Posterior cingulate gyrus (tissue), 11 donors: ENCODE data around the gene ELF3.
"Not testable (repeated sequence)": the region's sequence is repeated elsewhere in the genome, so short reads cannot be mapped to it uniquely, and the experiment has no call there.

Source experiments
- DNase-seq, 10 donors: peaks; one replicate each; pipeline versions ENCODE4 v3.0.0 to v3.0.0-alpha.2; 2020 to 2021; ENCODE audit warnings: mixed read lengths in 3 of 10
- intact Hi-C: fragments of 100-400 bp; cut with DNase I; formaldehyde crosslinking; loops from one replicate; pipeline ENCODE4 v1.15.1; 2023

The ELF3 gene

GRCh38 chr1:202031796-202032195, 21.4 kb downstream of the ELF3 start:
- no peak for DNase-seq
- intact Hi-C loops: no loop called here

GRCh38 chr1:202034149-202034682, 23.8 kb downstream of the ELF3 start:
- intact Hi-C loops: no loop called here
- DNase-seq: peak in 1 of 10 donors; percentile 29

GRCh38 chr1:202034683-202035462, 24.5 kb downstream of the ELF3 start:
- intact Hi-C loops: no loop called here
- peak in 1 of 10 donors; percentile 57 for DNase-seq

GRCh38 chr1:202036595-202037387, 26.4 kb downstream of the ELF3 start:
- intact Hi-C loops: no loop called here
- peak in 1 of 10 donors; percentile 38 for DNase-seq

GRCh38 chr1:202037706-202038296, 27.4 kb downstream of the ELF3 start:
- DNase-seq: peak in 1 of 10 donors; percentile 32
- intact Hi-C loops: no loop called here

- intact Hi-C loops: no loop called here
- DNase-seq: peak in 1 of 10 donors; percentile 3
Observed at GRCh38 chr1:202038688-202039346, 28.4 kb downstream of the ELF3 start.

GRCh38 chr1:202045705-202046104, 35.3 kb downstream of the ELF3 start:
- DNase-seq: peak in 1 of 10 donors; percentile 36
- intact Hi-C loops: no loop called here

GRCh38 chr1:202046227-202046626, 35.8 kb downstream of the ELF3 start:
- intact Hi-C loops: no loop called here

GRCh38 chr1:202046748-202047708, 36.6 kb downstream of the ELF3 start:
- DNase-seq: peak in 1 of 10 donors; percentile 13
- intact Hi-C loops: no loop called here

More at GRCh38 chr1:202046227-202046626, 35.8 kb downstream of the ELF3 start:
- DNase-seq: peak in 1 of 10 donors; percentile 71

GRCh38 chr1:202047977-202048376, 37.6 kb downstream of the ELF3 start:
- DNase-seq: no peak
- intact Hi-C loops: no loop called here

GRCh38 chr1:202049129-202049528, 38.7 kb downstream of the ELF3 start:
- DNase-seq: peak in 1 of 10 donors; percentile 25
- intact Hi-C loops: no loop called here

- no peak for DNase-seq
- intact Hi-C loops: no loop called here
Observed at GRCh38 chr1:202054094-202054493, 43.7 kb downstream of the ELF3 start.

- intact Hi-C loops, DNase-seq: not testable (repeated sequence)
Observed at GRCh38 chr1:202054673-202055072, 44.3 kb downstream of the ELF3 start.

- no peak for DNase-seq
- intact Hi-C loops: no loop called here
Observed at GRCh38 chr1:202056644-202057334, 46.4 kb downstream of the ELF3 start.

GRCh38 chr1:202057335-202057704, 46.9 kb downstream of the ELF3 start:
- DNase-seq, intact Hi-C loops: not testable (repeated sequence)

- intact Hi-C loops: no loop called here
- no peak for DNase-seq
Observed at GRCh38 chr1:202058001-202058908, 47.9 kb downstream of the ELF3 start.

- intact Hi-C loops: no loop called here
- no peak for DNase-seq
Observed at GRCh38 chr1:202061055-202061454, 50.7 kb downstream of the ELF3 start.

- intact Hi-C loops, DNase-seq: not testable (repeated sequence)
Observed at GRCh38 chr1:202061787-202062186, 51.4 kb downstream of the ELF3 start.
